Stimulated activated CD4-positive, alpha-beta T cell treated with anti-CD3 and anti-CD28 coated beads, Interleukin-12 subunit alpha, Interleukin-12 subunit beta, amount 100 ng/mL, for 48 hours (primary cell): ENCODE data around the gene AKAP12.
A peak's percentile ranks its signal among the peaks of the same experiment; 100 is the strongest.
"Not testable (repeated sequence)": the region's sequence is repeated elsewhere in the genome, so short reads cannot be mapped to it uniquely, and the experiment has no call there.

Experiments
- DNase-seq, 3 donors: peaks; one replicate each; pipeline ENCODE4 v3.0.0-alpha.2; 2020; ENCODE audit warnings: low read depth in 2 of 3, low spot score in 1 of 3

AKAP12 gene

GRCh38 chr6:151376440-151376839 lies 136.7 kb downstream of the AKAP12 start:
- no peak for DNase-seq

- DNase-seq: no peak
These were observed 137.3 kb downstream of the AKAP12 start for GRCh38 chr6:151377095-151377494.

- DNase-seq: no peak
These were observed 140.4 kb downstream of the AKAP12 start for GRCh38 chr6:151379933-151380847.

- DNase-seq: no peak
These were observed 141.1 kb downstream of the AKAP12 start for GRCh38 chr6:151380848-151381205.

- no peak for DNase-seq
These were observed 142.0 kb downstream of the AKAP12 start for GRCh38 chr6:151381722-151382121.

- DNase-seq: not testable (repeated sequence)
These were observed 142.9 kb downstream of the AKAP12 start for GRCh38 chr6:151382631-151383030.

GRCh38 chr6:151384151-151384550 lies 144.4 kb downstream of the AKAP12 start:
- DNase-seq: no peak

GRCh38 chr6:151385177-151385576 lies 145.4 kb downstream of the AKAP12 start:
- no peak for DNase-seq

- no peak for DNase-seq
These were observed 147.6 kb downstream of the AKAP12 start for GRCh38 chr6:151387175-151387970.

- DNase-seq: no peak
These were observed 148.5 kb downstream of the AKAP12 start for GRCh38 chr6:151388236-151388635.

- DNase-seq: no peak
These were observed 149.3 kb downstream of the AKAP12 start for GRCh38 chr6:151388997-151389617.

- peak in 1 of 3 donors; percentile 22 for DNase-seq
These were observed 150.0 kb downstream of the AKAP12 start for GRCh38 chr6:151389618-151390275.

- peak; percentile 94 to 97 (median 96) for DNase-seq
These were observed 150.6 kb downstream of the AKAP12 start for GRCh38 chr6:151390276-151390850.

GRCh38 chr6:151390851-151391470 lies 151.2 kb downstream of the AKAP12 start:
- peak; percentile 60 to 75 (median 68) for DNase-seq

GRCh38 chr6:151391471-151392413 lies 152.0 kb downstream of the AKAP12 start, which contains the start of gene ZBTB2:
TSS of gene ZBTB2 (minus strand) at chr6:151391559. CDS start at chr6:151373637, 17,922 bp downstream.
- peak in 2 of 3 donors; percentile 50 to 56 for DNase-seq

GRCh38 chr6:151392427-151392826 lies 152.7 kb downstream of the AKAP12 start:
- no peak for DNase-seq

GRCh38 chr6:151393410-151393809 lies 153.6 kb downstream of the AKAP12 start:
- no peak for DNase-seq

- no peak for DNase-seq
These were observed 159.9 kb downstream of the AKAP12 start for GRCh38 chr6:151399679-151400078.

GRCh38 chr6:151400473-151400872 lies 160.7 kb downstream of the AKAP12 start:
- DNase-seq: no peak
